Left renal pelvis (tissue), 4 donors: ENCODE data around the gene ISG20L2. TPM values are rescaled to one million over a fixed set of nuclear protein-coding genes. Genes with fewer than 3 reads are reported as not detected.

Experiments used
- DNase-seq, 4 donors: peaks; one replicate each; pipeline ENCODE4 v3.0.0-alpha.2; 2013; ENCODE audit warnings: low read depth in 4 of 4, low spot score in 3 of 4
- polyA plus RNA-seq, 4 donors: library from polyadenylated mRNA; unstranded; fragments of 120-200 nt; gene quantifications; one replicate each; pipeline ENCODE4 v1.2.1, GENCODE V29; 2013; ENCODE audit not compliant: insufficient read length in 4 of 4

Gene ISG20L2
- polyA plus RNA-seq, 4 donors, result 39.0 to 46.1 (median 43.7) TPM

GRCh38 chr1:156755527-156755950 lies 27.0 kb upstream of the ISG20L2 start:
- no peak for DNase-seq

GRCh38 chr1:156754219-156754618 lies 25.7 kb upstream of the ISG20L2 start:
- no peak for DNase-seq

DNA sequence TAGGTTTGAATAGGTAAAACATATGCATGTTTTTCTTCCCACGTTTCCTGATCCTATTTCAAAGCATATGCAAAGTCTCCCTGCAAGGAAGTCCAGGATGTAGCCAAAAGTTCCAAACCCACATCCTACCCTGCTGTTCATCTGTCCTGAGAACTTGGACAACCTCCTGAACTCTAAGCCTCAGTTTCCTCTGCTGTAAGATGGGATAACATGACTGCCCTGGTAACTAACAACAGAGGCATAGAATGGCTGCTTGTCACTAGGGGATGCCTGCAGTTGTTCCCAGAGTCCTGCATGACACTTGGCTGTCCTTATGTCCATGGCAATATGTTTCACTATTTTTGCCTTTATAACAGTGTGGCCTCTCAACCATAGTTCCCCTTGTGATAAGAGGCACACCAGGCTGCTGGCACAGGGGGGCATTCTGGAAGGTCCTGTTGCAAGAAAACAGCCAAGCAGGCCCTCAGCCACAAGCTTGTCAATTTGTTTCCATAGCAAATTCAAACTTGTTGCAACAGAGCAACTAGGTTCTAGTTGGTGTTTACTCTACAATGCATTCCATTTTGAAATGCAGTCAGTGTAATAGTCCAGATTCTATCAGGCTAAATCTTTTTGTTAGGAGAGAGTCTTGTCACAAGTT lies 24.4 kb upstream of the ISG20L2 start:
- DNase-seq, result no peak

- DNase-seq, result peak; percentile 87 to 92 (median 90)
Measured at GRCh38 chr1:156751757-156752481, 23.4 kb upstream of the ISG20L2 start.

- no peak for DNase-seq
Measured at GRCh38 chr1:156751451-156751756, 22.8 kb upstream of the ISG20L2 start, which contains the start of gene HDGF. Gene HDGF (minus strand): TSS chr1:156751675. CDS start chr1:156751429, 246 bp downstream.

- no peak for DNase-seq
Measured at GRCh38 chr1:156750711-156751450, 22.3 kb upstream of the ISG20L2 start.

DNA sequence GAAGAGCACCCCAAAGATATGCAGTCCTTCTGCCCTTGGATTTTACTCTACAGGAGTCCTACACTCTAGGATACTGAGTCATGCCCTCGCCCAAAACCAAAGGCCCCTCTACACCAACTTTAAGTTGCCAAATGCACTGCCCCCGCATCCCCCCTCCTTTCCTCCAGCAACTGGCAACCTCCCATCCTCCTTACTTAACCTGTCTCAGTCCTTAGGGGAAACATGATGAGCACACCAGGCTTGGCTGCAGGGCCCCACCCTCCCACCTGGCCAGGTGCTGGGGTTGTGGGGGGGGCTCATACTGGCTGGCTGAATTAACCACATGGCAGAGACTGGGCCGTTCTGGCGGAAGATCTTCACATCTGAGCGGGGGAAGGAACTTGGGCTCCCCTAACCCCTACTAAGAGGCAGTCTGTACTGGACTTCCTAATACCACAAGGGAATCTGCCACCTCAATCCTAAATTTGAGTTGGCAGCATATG lies 21.7 kb upstream of the ISG20L2 start:
- DNase-seq, result no peak

GRCh38 chr1:156749419-156750118 lies 21.0 kb upstream of the ISG20L2 start:
- DNase-seq, result no peak

DNA sequence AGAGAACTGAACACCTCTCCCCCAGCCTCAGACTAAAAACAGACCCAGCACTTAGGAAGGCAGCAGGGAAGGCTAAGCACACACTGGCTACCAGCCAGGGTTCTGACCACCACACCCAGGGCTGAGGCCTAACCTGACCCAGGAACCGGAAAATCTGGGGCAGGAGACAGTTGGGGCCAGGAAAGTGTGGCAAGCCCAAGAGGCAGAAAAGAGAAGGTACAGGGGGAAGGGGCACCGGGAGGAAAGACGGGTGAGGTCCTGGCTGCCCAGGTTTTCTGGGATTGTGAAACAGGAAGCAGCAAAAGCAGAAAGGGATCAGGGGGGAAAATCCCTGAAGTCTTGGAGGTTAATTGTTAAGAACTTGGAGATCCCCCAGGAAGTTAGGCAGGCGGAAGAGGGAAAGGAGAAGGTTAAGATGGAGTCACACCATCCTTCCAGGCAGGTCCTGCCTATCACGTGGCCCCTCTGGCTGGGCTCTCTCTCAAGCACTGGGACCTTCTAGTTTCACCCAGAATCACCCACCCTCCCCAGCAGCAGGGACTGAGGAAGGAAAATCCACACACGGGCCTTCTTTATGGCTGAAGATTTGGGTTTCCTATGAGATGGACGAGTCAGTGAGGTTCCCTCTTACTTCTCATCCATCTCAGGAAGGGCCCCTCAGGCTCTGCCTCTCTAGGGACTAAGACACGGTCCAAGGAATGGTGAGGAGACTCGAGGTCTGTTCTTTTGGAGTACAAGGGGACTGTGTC lies 20.3 kb upstream of the ISG20L2 start:
- DNase-seq, result no peak

GRCh38 chr1:156747742-156748669 lies 19.4 kb upstream of the ISG20L2 start:
- no peak for DNase-seq

- DNase-seq, result peak in 1 of 4 donors; percentile 87
Measured at GRCh38 chr1:156746728-156747631, 18.4 kb upstream of the ISG20L2 start.

- no peak for DNase-seq
Measured at GRCh38 chr1:156746406-156746727, 17.8 kb upstream of the ISG20L2 start.

- DNase-seq, result no peak
Measured at GRCh38 chr1:156745881-156746280, 17.3 kb upstream of the ISG20L2 start.

- no peak for DNase-seq
Measured at GRCh38 chr1:156744786-156745419, 16.3 kb upstream of the ISG20L2 start.

GRCh38 chr1:156744344-156744743 lies 15.8 kb upstream of the ISG20L2 start:
- no peak for DNase-seq

DNA sequence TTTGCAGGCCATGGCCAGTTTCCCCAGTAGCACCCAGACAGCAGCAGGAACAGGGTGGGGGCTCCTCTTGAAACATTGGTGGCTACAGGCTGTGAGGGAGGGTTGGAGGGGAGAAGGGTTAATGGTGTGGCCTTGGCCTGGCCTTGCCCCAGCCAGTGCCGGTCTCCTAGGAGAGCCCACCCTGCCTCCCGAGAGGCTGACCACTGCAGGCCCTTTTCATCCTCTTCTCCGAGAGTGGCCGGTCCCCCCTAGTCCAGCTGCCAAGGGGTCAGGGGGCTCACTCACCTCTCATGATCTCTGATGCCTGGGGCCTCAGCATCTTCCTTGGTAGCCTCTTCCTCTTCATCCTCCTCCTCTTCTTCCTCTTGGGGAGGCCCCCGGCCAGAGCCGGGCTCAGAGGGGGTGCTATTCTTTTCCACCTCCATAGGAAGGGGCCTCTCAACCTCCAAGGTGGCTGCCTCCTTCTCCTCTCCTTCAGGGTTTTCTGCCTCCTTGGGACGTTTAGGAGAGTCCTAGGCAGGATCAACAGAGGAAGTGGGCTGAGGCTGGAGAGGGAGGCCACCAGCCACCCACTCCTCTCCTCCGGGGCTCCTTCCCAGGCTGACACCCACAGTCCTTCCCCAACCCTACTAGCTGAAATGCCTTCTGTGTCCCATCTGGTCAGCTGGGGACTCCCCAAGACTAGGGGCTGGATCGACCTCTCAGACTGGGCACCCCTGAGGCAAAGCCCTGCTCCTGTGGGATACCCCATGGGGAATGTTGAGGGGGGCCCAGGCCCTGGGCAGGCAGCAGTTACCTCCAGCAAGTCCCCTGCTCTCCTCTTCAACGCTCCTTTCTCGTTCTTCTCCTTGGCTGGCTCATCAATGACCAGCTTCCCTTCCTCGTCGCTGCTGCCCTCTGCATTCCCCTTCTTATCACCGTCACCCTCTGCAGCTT lies 15.1 kb upstream of the ISG20L2 start:
- DNase-seq, result no peak

- DNase-seq, result no peak
Measured at GRCh38 chr1:156742801-156743200, 14.2 kb upstream of the ISG20L2 start.
